A673 (cell line): ENCODE data around the gene RSRC1. TPM values are rescaled to one million over a fixed set of nuclear protein-coding genes. Genes with fewer than 3 reads are reported as not detected.

Experiments
- BruUV-seq: library from RNA; stranded (reverse); fragments of 400-500 nt; replicated peaks from 2 replicates; lab custom pipeline; 2021; lab: Mats Ljungman, UMichigan
- CTCF ChIA-PET: fragments of 300-600 bp; sonication (Branson Sonifier 250); formaldehyde crosslinking; loops from one replicate; lab custom pipeline; 2022; ENCODE audit warnings: antibody characterized with exemption; lab: Charles Lee
- POLR2A ChIA-PET: fragments of 300-600 bp; sonication (Branson Sonifier 250); formaldehyde crosslinking; loops from one replicate; lab custom pipeline; 2022; ENCODE audit warnings: antibody characterized with exemption; ENCODE audit not compliant: low non-redundant PET; lab: Charles Lee
- DNase-seq: peaks from one replicate; pipeline ENCODE4 v3.0.0-alpha.2; 2015; ENCODE audit warnings: low spot score
- H3K27ac ChIP-seq: fragments of 200-600 bp; sonication (generic); 2 replicates; pipeline ENCODE4 v1.5.1; 2016; ENCODE audit warnings: mixed run types, low read depth, mild to moderate bottlenecking, mixed read lengths, antibody characterized with exemption, low read length; ENCODE audit not compliant: poor library complexity, severe bottlenecking
- H3K27me3 ChIP-seq: fragments of 200-600 bp; sonication (generic); replicated peaks from 2 replicates; pipeline ENCODE4 v1.6.1; 2017; ENCODE audit warnings: mixed run types, low read depth, mild to moderate bottlenecking, mixed read lengths, antibody characterized with exemption, low read length; ENCODE audit not compliant: insufficient read depth, poor library complexity
- H3K36me3 ChIP-seq: fragments of 200-600 bp; sonication (generic); 2 replicates; pipeline ENCODE4 v1.6.1; 2016; ENCODE audit warnings: mixed run types, mild to moderate bottlenecking, mixed read lengths, antibody characterized with exemption, low read length; ENCODE audit not compliant: insufficient read depth, poor library complexity, severe bottlenecking
- H3K4me1 ChIP-seq: fragments of 200-600 bp; sonication (generic); 2 replicates; pipeline ENCODE4 v1.6.1; 2017; ENCODE audit warnings: mixed run types, mild to moderate bottlenecking, mixed read lengths, antibody characterized with exemption, low read length; ENCODE audit not compliant: insufficient read depth, poor library complexity, severe bottlenecking
- H3K4me3 ChIP-seq: fragments of 200-600 bp; sonication (generic); 2 replicates; pipeline ENCODE4 v1.5.1; 2016; ENCODE audit warnings: low read depth, mixed run types, mild to moderate bottlenecking, mixed read lengths, low read length; ENCODE audit not compliant: poor library complexity, severe bottlenecking
- H3K9me3 ChIP-seq: fragments of 200-600 bp; sonication (generic); 2 replicates; pipeline ENCODE4 v1.6.1; 2016; ENCODE audit warnings: mixed run types, low read depth, mild to moderate bottlenecking, mixed read lengths, antibody characterized with exemption, low read length; ENCODE audit not compliant: poor library complexity, severe bottlenecking
- EZH2 ChIP-seq: fragments of 200-600 bp; sonication (generic); IDR thresholded peaks from 2 replicates; pipeline ENCODE4 v1.6.1; 2017; ENCODE audit warnings: borderline replicate concordance, low read depth, mild to moderate bottlenecking, mixed read lengths, antibody characterized with exemption, low read length; ENCODE audit not compliant: poor library complexity, severe bottlenecking
- intact Hi-C: fragments of 100-400 bp; cut with micrococcal nuclease; formaldehyde crosslinking; loops from one replicate; pipeline ENCODE4 v1.10.0; 2022; ENCODE audit not compliant: unreplicated experiment
- total RNA-seq: library from RNA; stranded (reverse); gene quantifications from 2 replicates; pipeline ENCODE4 v1.2.3, GENCODE V29; 2021
- TF ChIP-seq, protein P1 (sequence below): fragments of 300-800, 200-600 bp; sonication (generic); conservative IDR thresholded peaks from 2 replicates; pipeline ENCODE4 v1.5.1; 2017; ENCODE audit warnings: low read depth, mild to moderate bottlenecking, antibody characterized with exemption, low read length, moderate library complexity, mixed read lengths

Gene RSRC1
- total RNA-seq, 1 experiment from 2014 or later = 59.4 TPM

DNA sequence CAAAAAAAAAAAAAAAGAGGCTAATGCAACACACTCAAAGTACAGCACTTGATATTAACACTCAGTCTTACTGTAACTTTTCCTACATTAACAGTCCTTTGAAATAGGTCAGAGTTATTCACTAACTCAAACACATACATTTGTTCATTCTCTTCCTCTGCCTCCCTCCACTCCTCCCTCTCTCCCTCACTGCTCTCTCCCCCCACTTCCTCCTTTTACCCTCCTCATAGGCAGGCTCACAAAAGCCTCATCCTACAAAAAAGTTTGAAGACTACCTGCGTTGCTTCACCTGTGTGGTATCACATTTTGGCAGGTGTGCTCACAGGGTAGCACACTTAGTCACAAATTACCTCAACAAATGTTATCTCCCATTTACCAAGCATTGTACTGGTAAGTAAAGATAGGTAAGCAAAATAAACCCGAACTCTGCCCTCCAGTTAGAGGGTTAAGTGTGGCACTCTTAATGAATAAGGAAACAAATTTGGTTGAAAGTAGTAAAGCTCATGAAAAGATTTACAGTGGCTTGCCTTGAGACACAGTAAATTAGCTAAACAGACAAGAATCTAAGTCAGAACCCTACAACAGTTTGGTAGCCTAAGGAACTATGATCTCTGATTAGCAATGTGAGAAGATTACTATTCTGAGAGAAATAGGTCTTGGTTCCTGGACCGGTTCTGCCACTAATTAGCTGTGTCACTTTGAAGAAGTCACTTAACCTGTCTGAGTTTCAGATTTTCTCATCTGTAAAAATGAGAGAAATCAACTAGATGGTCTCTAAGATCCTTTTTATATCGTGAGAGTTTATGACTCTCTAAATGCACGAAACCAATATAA lies 310.1 kb downstream of the RSRC1 start:
- ChIA-PET CTCF (no interaction called here), POLR2A (no interaction called here)
- Histone ChIP-seq H3K27ac (no peak overlapping the region), H3K27me3 (no peaks in the 10 kb centered on the region), H3K4me3 (no peak overlapping the region), H3K36me3 (no peaks in the 10 kb centered on the region), H3K9me3 (no peaks in the 10 kb centered on the region), H3K4me1 (no peaks in the 10 kb centered on the region)
- BruUV-seq = no TSS peak
- DNase-seq = no peak
- intact Hi-C loops = no loop called here
- no peak for TF ChIP-seq EZH2
- TF ChIP-seq, protein P1, sequence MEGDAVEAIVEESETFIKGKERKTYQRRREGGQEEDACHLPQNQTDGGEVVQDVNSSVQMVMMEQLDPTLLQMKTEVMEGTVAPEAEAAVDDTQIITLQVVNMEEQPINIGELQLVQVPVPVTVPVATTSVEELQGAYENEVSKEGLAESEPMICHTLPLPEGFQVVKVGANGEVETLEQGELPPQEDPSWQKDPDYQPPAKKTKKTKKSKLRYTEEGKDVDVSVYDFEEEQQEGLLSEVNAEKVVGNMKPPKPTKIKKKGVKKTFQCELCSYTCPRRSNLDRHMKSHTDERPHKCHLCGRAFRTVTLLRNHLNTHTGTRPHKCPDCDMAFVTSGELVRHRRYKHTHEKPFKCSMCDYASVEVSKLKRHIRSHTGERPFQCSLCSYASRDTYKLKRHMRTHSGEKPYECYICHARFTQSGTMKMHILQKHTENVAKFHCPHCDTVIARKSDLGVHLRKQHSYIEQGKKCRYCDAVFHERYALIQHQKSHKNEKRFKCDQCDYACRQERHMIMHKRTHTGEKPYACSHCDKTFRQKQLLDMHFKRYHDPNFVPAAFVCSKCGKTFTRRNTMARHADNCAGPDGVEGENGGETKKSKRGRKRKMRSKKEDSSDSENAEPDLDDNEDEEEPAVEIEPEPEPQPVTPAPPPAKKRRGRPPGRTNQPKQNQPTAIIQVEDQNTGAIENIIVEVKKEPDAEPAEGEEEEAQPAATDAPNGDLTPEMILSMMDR = no peak

DNA sequence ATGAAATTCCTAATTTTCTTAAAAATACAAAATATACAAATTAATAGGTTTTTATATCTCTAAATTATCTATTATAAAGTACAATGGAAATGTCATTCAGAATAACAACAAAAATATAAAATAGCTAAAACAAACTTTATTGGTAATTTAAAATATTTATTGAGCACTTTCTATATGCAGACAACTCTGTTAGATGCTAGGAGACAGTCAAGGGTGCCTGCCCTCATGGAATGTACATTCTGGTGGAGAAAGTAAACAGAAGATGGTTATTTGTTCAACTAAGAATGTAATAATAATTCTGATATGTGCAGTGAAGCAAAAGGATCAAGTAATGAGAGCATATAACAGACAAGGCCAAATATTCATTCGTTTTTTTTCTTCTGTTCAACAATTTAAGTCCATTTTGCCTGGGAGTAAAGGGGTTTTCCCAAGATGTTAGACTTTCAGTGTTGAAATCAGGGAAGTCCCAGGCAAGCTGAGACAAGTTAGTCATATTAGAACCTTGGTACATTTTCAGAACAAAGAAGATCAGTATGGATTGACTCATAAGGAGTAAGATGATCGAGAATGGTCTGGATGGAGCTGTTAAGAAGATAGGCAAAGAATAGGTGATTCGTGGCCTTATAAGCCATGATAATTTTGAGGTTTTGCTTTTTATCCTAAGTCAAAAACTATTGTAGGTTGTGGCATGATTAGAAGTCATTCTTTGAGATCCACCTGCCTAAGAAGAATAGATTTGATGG lies 310.9 kb downstream of the RSRC1 start:
- H3K4me1 ChIP-seq = no peaks in the 10 kb centered on the region

DNA sequence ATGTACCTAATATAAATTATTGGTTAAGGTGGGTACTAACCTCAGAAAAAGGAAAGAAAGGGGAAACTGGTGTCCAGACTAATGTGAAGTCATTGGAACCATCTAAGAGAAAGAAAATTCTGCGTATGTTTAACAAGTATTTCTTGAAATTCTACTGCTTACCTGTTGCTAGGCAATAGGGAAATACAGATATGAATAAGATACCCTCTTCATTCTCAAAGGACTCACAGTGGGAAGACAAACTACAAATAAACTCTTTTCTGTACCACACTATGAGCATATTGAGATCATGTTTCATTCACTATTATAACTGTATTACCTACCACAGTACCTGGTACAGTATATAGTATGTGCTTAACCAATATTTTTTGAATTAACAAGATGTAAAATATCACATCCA lies 320.6 kb downstream of the RSRC1 start:
- H3K4me1 ChIP-seq = peaks cover 11% of the 10 kb centered on the region
- CTCF ChIA-PET = no interaction called here
- POLR2A ChIA-PET = no interaction called here
- DNase-seq = no peak
- intact Hi-C loops = loop anchor here (5.0 kb wide), 1 partner anchor 323 kb away; the partner anchor contains the start of gene SHOX2
- no peaks in the 10 kb centered on the region for H3K9me3 ChIP-seq
- no peak for TF ChIP-seq EZH2
- TF ChIP-seq, protein P1 = no peak
- H3K36me3 ChIP-seq = no peaks in the 10 kb centered on the region
- no peak overlapping the region for H3K4me3 ChIP-seq
- H3K27ac ChIP-seq = no peak overlapping the region
- no peaks in the 10 kb centered on the region for H3K27me3 ChIP-seq
- BruUV-seq = no TSS peak

More for the DNA sequence above, 310.9 kb downstream of the RSRC1 start:
- intact Hi-C loops = no loop called here
- Histone ChIP-seq H3K9me3 (no peaks in the 10 kb centered on the region), H3K27ac (no peak overlapping the region), H3K27me3 (no peaks in the 10 kb centered on the region), H3K4me3 (no peak overlapping the region), H3K36me3 (no peaks in the 10 kb centered on the region)
- CTCF ChIA-PET = no interaction called here
- TF ChIP-seq, protein P1 = no peak
- no peak for TF ChIP-seq EZH2
- no peak for DNase-seq
- POLR2A ChIA-PET = no interaction called here
- no TSS peak for BruUV-seq
